HFF-Myc (cell line): ENCODE measurements around the gene ATG4B.
A peak's percentile ranks its signal among the peaks of the same experiment; 100 is the strongest.
"Not testable (repeated sequence)": the region's sequence is repeated elsewhere in the genome, so short reads cannot be mapped to it uniquely, and the experiment has no call there.

Source experiments
- DNase-seq: peaks from one replicate; pipeline ENCODE4 v3.0.0-alpha.2; 2011; ENCODE audit warnings: low read depth; ENCODE audit errors: extremely low read depth
- H3K4me3 ChIP-seq: replicated peaks from 2 replicates; pipeline ENCODE4 v1.5.1; 2011; ENCODE audit warnings: low read depth, mild to moderate bottlenecking, control low read depth, low read length
- CTCF ChIP-seq: IDR thresholded peaks from 2 replicates; pipeline ENCODE4 v1.5.1; 2012; ENCODE audit warnings: mild to moderate bottlenecking, low read depth, low read length, control low read depth; ENCODE audit errors: missing control alignments

Gene ATG4B

GRCh38 chr2:241637018-241637794, at the start of gene ATG4B, which contains the start of gene THAP4:
TSS of gene ATG4B (plus strand) at chr2:241637693. CDS start at chr2:241637715, 22 bp downstream.
TSS of gene THAP4 (minus strand) at chr2:241637158. CDS start at chr2:241637017, 141 bp downstream.
- H3K4me3 ChIP-seq, result peak within 1 kb of the TSS; percentile 82
- TF ChIP-seq CTCF, result no peak
- DNase-seq, result peak; percentile 43

GRCh38 chr2:241589863-241590262, 47.6 kb upstream of the ATG4B start:
- not testable (repeated sequence) for DNase-seq, H3K4me3 ChIP-seq

- DNase-seq, H3K4me3 ChIP-seq: not testable (repeated sequence)
These were observed 46.7 kb upstream of the ATG4B start for GRCh38 chr2:241590496-241591455.

- H3K4me3 ChIP-seq, result no peak overlapping the region
- no peak for DNase-seq
- no peak for TF ChIP-seq CTCF
These were observed 45.2 kb upstream of the ATG4B start for GRCh38 chr2:241592126-241592845.

GRCh38 chr2:241593271-241593670, 44.2 kb upstream of the ATG4B start:
- no peak for DNase-seq
- no peak for TF ChIP-seq CTCF
- H3K4me3 ChIP-seq, result no peak overlapping the region

- DNase-seq, result no peak
- H3K4me3 ChIP-seq, result no peak overlapping the region
These were observed 41.8 kb upstream of the ATG4B start for GRCh38 chr2:241595600-241596140.

More at GRCh38 chr2:241595600-241596140, 41.8 kb upstream of the ATG4B start:
- peak; percentile 50 for TF ChIP-seq CTCF
